ENCODE measurements around the gene MAML3. TPM values are rescaled to one million over a fixed set of nuclear protein-coding genes. Genes with fewer than 3 reads are reported as not detected.
A peak's percentile ranks its signal among the peaks of the same experiment; 100 is the strongest.

MAML3 gene
- total and polyA plus RNA-seq, 2 of the 13 experiments (the other 11 are each of a cell fraction or from before 2014, with no cell fraction given), result 0.05 to 0.13 TPM

DNA sequence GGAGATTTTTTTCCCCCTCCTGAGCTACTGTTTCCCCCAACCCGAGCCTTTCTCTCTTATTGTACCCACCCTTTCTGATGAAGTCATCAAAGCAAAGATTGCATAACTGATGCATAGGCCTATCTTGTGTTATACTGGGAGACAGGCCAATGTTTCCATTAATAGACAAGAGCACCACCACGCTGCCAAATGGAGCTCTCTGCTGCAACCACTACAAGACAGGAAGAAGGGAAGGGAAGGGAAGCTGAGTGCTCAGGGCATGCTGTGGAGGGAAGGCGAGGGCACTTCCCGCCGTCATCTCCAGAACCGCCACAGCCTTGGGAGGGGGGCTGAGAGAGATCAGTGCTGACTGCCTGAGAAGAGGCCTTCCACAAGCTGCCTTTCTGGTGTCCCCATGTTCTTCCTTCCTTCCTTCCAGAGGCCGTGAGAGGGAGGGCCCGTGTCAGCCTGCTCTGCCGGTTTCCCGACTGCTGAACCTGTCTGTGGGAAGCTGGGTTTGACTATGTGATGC, 413.4 kb downstream of the MAML3 start (continued):
- peak; percentile 57 for TF ChIP-seq STAG1 (CRISPR knock-in tag; IDR thresholded peaks at IDR 0.05)
- no peak for TF ChIP-seq RBM39 (IDR thresholded peaks at IDR 0.05; ENCODE audit: low read depth, low read length, poor library complexity, severe bottlenecking)
- TF ChIP-seq THAP9 (CRISPR knock-in tag; IDR thresholded peaks at IDR 0.05; ENCODE audit: borderline replicate concordance), result peak; percentile 50; the same call in 1 of the 2 replicates
- 0 out of 2 replicates have a peak, but pooled peaks have one; percentile 10 for TF ChIP-seq PATZ1 (CRISPR knock-in tag; IDR thresholded peaks at IDR 0.05)
- peak; percentile 91 for TF ChIP-seq CEBPB (IDR thresholded peaks at IDR 0.05; ENCODE audit: borderline replicate concordance, low read depth, low read length)
- peak; percentile 43 for TF ChIP-seq FOSL2 (CRISPR knock-in tag; IDR thresholded peaks at IDR 0.05)
- peak; percentile 34; the same call in 1 of the 2 replicates for TF ChIP-seq SMC3 (IDR thresholded peaks at IDR 0.05; ENCODE audit: low read length)
- no peak for TF ChIP-seq FOXJ3 (CRISPR knock-in tag; IDR thresholded peaks at IDR 0.05; ENCODE audit: borderline replicate concordance)
- no peak for TF ChIP-seq GABPA (IDR thresholded peaks at IDR 0.05; ENCODE audit: low read depth, low read length)
- no peak for TF ChIP-seq GABPA (CRISPR knock-in tag; IDR thresholded peaks at IDR 0.05; ENCODE audit: low read depth)
- TF ChIP-seq ZFP91 (CRISPR knock-in tag; IDR thresholded peaks at IDR 0.05; ENCODE audit: borderline replicate concordance), result peak; percentile 38; the same call in 1 of the 2 replicates
- no peak for TF ChIP-seq ZNF883 (CRISPR knock-in tag; IDR thresholded peaks at IDR 0.05; ENCODE audit: not compliant biosample characterization)
- TF ChIP-seq, protein P1, sequence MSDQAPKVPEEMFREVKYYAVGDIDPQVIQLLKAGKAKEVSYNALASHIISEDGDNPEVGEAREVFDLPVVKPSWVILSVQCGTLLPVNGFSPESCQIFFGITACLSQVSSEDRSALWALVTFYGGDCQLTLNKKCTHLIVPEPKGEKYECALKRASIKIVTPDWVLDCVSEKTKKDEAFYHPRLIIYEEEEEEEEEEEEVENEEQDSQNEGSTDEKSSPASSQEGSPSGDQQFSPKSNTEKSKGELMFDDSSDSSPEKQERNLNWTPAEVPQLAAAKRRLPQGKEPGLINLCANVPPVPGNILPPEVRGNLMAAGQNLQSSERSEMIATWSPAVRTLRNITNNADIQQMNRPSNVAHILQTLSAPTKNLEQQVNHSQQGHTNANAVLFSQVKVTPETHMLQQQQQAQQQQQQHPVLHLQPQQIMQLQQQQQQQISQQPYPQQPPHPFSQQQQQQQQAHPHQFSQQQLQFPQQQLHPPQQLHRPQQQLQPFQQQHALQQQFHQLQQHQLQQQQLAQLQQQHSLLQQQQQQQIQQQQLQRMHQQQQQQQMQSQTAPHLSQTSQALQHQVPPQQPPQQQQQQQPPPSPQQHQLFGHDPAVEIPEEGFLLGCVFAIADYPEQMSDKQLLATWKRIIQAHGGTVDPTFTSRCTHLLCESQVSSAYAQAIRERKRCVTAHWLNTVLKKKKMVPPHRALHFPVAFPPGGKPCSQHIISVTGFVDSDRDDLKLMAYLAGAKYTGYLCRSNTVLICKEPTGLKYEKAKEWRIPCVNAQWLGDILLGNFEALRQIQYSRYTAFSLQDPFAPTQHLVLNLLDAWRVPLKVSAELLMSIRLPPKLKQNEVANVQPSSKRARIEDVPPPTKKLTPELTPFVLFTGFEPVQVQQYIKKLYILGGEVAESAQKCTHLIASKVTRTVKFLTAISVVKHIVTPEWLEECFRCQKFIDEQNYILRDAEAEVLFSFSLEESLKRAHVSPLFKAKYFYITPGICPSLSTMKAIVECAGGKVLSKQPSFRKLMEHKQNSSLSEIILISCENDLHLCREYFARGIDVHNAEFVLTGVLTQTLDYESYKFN (CRISPR knock-in tag; conservative IDR thresholded peaks at IDR 0.05), result 0 out of 2 replicates have a peak, but pooled peaks have one; percentile 31

All from HepG2 (cell line).